ENCODE measurements around the gene CACNA1C.

DNA sequence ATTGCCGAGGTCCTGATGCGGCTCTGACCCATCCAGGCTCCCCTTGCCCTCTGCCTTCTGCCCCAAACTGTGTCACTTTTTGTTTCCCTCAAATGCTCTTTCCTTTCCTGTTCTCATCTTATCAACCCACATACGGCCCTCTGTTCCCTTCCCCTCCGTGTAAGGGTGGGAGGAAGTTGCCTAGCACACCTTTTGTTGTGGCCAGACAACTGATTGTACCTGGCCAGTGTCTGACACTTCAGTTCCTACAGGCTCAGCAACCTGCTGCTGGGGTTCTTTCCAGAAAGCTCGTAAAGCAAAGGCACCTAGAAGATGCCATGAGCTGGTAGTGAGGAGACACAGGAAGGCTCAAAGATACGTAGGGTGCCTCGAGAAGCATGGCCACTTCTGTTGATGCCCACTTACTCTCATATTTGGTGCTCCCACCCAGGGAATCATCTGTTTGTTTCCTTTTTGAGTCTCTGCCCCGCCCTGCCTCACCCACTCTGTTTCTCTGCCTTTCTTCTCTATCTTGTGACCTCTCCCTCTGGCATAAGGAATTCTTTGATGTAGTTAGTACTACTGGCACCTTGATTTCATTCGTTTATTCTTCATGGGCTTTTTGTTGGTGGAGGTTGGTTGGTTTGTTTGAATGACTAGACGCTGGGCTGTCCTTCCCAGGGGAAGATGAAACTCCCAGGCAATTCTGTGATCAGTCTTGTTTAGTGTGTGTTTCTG is 589.5 kb downstream of the CACNA1C start:
- TF ChIP-seq CTCF (conservative IDR thresholded peaks at IDR 0.05) = no peak
- no peak for TF ChIP-seq ZFX (IDR thresholded peaks at IDR 0.05)

Data from C4-2B (cell line).